Cardiac fibroblast (primary cell): ENCODE data around the gene PPP1R1B.

Source experiments
- DNase-seq, 2 donors: peaks; one replicate each; pipeline versions ENCODE4 v3.0.0 to v3.0.0-alpha.2; 2010; ENCODE audit warnings: low read depth in 2 of 2
- H3K4me3 ChIP-seq, 2 donors: replicated peaks in 1 of 2; 1 replicate in 1 of 2; 2 replicates in 1 of 2; pipeline ENCODE4 v1.5.1; 2011; ENCODE audit warnings: low read depth in 2 of 2, low read length in 2 of 2, mild to moderate bottlenecking in 2 of 2, moderate library complexity in 1 of 2
- TF ChIP-seq, protein P1 (sequence below): IDR thresholded peaks from one replicate; pipeline ENCODE4 v1.5.1; 2011; ENCODE audit warnings: low read depth, mild to moderate bottlenecking, low read length, inconsistent platforms

The PPP1R1B gene

GRCh38 chr17:39626171-39627046 is at the start of gene PPP1R1B:
Gene PPP1R1B (plus strand): TSS chr17:39626952. CDS start chr17:39627393, 441 bp downstream.
- DNase-seq, result no peak
- peak within 1 kb of the TSS; percentile 10 to 44 for H3K4me3 ChIP-seq
- TF ChIP-seq, protein P1, sequence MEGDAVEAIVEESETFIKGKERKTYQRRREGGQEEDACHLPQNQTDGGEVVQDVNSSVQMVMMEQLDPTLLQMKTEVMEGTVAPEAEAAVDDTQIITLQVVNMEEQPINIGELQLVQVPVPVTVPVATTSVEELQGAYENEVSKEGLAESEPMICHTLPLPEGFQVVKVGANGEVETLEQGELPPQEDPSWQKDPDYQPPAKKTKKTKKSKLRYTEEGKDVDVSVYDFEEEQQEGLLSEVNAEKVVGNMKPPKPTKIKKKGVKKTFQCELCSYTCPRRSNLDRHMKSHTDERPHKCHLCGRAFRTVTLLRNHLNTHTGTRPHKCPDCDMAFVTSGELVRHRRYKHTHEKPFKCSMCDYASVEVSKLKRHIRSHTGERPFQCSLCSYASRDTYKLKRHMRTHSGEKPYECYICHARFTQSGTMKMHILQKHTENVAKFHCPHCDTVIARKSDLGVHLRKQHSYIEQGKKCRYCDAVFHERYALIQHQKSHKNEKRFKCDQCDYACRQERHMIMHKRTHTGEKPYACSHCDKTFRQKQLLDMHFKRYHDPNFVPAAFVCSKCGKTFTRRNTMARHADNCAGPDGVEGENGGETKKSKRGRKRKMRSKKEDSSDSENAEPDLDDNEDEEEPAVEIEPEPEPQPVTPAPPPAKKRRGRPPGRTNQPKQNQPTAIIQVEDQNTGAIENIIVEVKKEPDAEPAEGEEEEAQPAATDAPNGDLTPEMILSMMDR, result no peak

- no peak for DNase-seq
- TF ChIP-seq, protein P1, result no peak
- H3K4me3 ChIP-seq, result no peak overlapping the region
Observed at GRCh38 chr17:39578272-39578671, 48.5 kb upstream of the PPP1R1B start.

DNA sequence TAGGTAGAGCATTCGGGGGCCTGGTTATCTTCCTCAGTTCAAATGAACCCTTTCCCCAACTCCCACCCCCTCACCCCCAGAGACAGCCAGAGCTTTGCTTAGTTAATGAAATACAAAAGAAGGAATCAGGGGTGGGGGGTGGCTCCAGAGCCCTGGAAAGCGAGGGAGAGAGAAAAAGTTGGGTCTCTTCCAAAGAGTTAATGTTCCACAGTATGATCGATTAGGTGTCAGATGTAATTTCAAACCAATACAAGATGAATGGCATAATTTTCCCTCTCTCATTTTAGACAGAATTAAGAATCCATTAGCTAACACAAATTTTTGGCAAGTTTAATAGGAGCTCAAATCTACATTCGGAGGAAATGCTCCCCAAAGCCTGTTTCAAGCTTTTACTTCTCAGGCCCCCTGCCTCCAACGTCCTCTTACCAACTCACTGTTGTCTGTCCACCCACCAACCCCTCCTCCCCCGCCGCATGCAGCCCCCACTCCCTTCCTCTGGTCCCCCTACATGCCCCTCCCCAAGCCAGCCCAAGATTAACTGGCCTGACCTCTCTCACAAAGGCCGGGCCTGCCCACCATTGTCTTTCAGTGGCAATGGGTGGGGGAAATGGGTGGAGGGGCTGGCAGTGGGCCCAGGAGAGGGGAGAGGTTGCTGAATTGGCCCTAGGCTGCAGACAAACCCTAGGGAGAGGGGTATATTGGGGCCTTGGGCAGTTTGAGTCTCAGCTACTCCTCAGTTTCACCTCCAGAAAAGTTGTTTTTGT is 47.3 kb upstream of the PPP1R1B start:
- H3K4me3 ChIP-seq, result no peak overlapping the region
- TF ChIP-seq, protein P1, result no peak
- DNase-seq, result peak in 1 of 2 donors; percentile 21

DNA sequence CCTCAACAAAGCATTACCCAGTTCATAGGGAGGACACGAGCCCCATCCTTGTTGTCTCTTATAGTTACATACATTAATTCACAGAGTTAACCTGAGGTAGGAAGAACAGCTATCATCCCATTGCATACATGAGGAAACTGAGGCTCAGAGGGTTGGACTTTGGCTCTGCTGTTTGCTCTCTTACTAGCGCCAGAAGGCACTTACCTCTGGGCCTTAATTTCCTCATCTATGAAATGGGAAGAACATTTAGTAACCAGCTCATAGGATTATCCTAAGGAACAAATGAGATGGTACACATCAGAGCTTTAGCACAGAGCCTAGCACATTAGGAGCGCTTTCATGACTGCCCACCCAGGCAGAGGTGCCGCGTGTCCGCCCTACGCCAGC is 46.7 kb upstream of the PPP1R1B start:
- no peak overlapping the region for H3K4me3 ChIP-seq
- no peak for DNase-seq
- TF ChIP-seq, protein P1, result no peak

GRCh38 chr17:39581071-39581758 is 45.5 kb upstream of the PPP1R1B start:
- DNase-seq, result no peak
- TF ChIP-seq, protein P1, result no peak
- H3K4me3 ChIP-seq, result no peak overlapping the region

DNA sequence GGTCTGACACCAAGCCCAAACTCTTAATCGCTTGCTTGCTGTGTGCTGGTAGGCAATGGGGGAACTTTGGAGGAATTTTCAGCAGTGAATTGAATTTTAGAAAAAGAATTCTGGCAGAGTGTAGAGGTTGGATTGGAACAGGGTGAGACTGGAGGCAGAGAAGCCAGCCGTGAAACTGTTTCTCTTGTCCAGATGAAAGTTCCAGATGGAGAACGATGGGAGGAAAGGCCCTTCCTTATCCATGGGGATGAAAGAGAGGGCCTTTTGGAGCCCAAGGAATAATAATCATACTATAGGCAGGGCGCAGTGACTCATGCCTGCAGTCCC is 45.0 kb upstream of the PPP1R1B start:
- no peak for DNase-seq
- TF ChIP-seq, protein P1, result no peak
- no peak overlapping the region for H3K4me3 ChIP-seq
